GM21390 (cell line): ENCODE data around the gene PPP2R2D.
"Not testable (repeated sequence)": the region's sequence is repeated elsewhere in the genome, so short reads cannot be mapped to it uniquely, and the experiment has no call there.

Experiments
- ATAC-seq: cut with Tn5 transposase; IDR thresholded peaks from one replicate; pipeline ENCODE4 v1.9.1; 2021; ENCODE audit not compliant: unreplicated experiment

The PPP2R2D gene

GRCh38 chr10:131973160-131973951 lies 72.5 kb downstream of the PPP2R2D start:
- ATAC-seq = no peak

GRCh38 chr10:131974034-131974817 lies 73.4 kb downstream of the PPP2R2D start:
- no peak for ATAC-seq

- ATAC-seq = no peak
Measured at GRCh38 chr10:131975003-131975402, 74.2 kb downstream of the PPP2R2D start.

- no peak for ATAC-seq
Measured at GRCh38 chr10:131975796-131976195, 75.0 kb downstream of the PPP2R2D start.

- ATAC-seq = no peak
Measured at GRCh38 chr10:131977323-131978096, 76.7 kb downstream of the PPP2R2D start.

GRCh38 chr10:131978366-131978765 lies 77.6 kb downstream of the PPP2R2D start:
- no peak for ATAC-seq

- ATAC-seq = no peak
Measured at GRCh38 chr10:131978851-131979250, 78.0 kb downstream of the PPP2R2D start.

GRCh38 chr10:131979336-131979735 lies 78.5 kb downstream of the PPP2R2D start:
- no peak for ATAC-seq

GRCh38 chr10:131979821-131980270 lies 79.0 kb downstream of the PPP2R2D start:
- no peak for ATAC-seq

GRCh38 chr10:131980321-131980720 lies 79.5 kb downstream of the PPP2R2D start:
- no peak for ATAC-seq

GRCh38 chr10:131980761-131981428 lies 80.1 kb downstream of the PPP2R2D start:
- no peak for ATAC-seq

- peak; percentile 89 for ATAC-seq
Measured at GRCh38 chr10:131981429-131982184, 80.8 kb downstream of the PPP2R2D start, which contains the start of gene BNIP3. TSS of gene BNIP3 (minus strand) at chr10:131981923. CDS start at chr10:131981806, 117 bp downstream.

- peak; percentile 22 for ATAC-seq
Measured at GRCh38 chr10:131982185-131982756, 81.5 kb downstream of the PPP2R2D start.

GRCh38 chr10:131982796-131983195 lies 82.0 kb downstream of the PPP2R2D start:
- no peak for ATAC-seq

GRCh38 chr10:131983780-131984179 lies 83.0 kb downstream of the PPP2R2D start:
- no peak for ATAC-seq

- not testable (repeated sequence) for ATAC-seq
Measured at GRCh38 chr10:131986851-131987250, 86.0 kb downstream of the PPP2R2D start.

GRCh38 chr10:131987301-131987700 lies 86.5 kb downstream of the PPP2R2D start:
- ATAC-seq = not testable (repeated sequence)

GRCh38 chr10:131987786-131988185 lies 87.0 kb downstream of the PPP2R2D start:
- ATAC-seq = not testable (repeated sequence)

- no peak for ATAC-seq
Measured at GRCh38 chr10:131991726-131992125, 90.9 kb downstream of the PPP2R2D start.
